Loucy (cell line): ENCODE data around the gene AIFM2.

Experiments
- H2AFZ ChIP-seq: fragments of 200-600 bp; sonication (generic); 2 replicates; pipeline ENCODE4 v1.6.0; 2016; ENCODE audit warnings: antibody characterized with exemption, mild to moderate bottlenecking, low read length, moderate library complexity
- H3F3A ChIP-seq: fragments of 200-600 bp; 2 replicates; pipeline ENCODE4 v1.6.0; 2016; ENCODE audit warnings: antibody characterized with exemption, low read depth, mild to moderate bottlenecking
- H3K27me3 ChIP-seq: fragments of 200-600 bp; sonication (generic); 2 replicates; pipeline ENCODE4 v1.6.1; 2014; ENCODE audit warnings: low read length, mild to moderate bottlenecking; ENCODE audit not compliant: insufficient read depth, poor library complexity, severe bottlenecking
- H3K36me3 ChIP-seq: fragments of 200-600 bp; sonication (generic); 2 replicates; pipeline ENCODE4 v1.6.1; 2016; ENCODE audit warnings: low read length; ENCODE audit not compliant: insufficient read depth
- H3K4me1 ChIP-seq: fragments of 200-600 bp; sonication (generic); 2 replicates; pipeline ENCODE4 v1.5.1; 2014; ENCODE audit warnings: low read length, mild to moderate bottlenecking; ENCODE audit not compliant: insufficient read depth, poor library complexity, severe bottlenecking
- H3K4me2 ChIP-seq: fragments of 200-600 bp; sonication (generic); 2 replicates; pipeline ENCODE4 v1.6.0; 2014; ENCODE audit warnings: antibody characterized with exemption, low read length, low read depth, mild to moderate bottlenecking; ENCODE audit not compliant: poor library complexity, severe bottlenecking
- H3K4me3 ChIP-seq: fragments of 200-600 bp; sonication (generic); 2 replicates; pipeline ENCODE4 v1.5.1; 2014; ENCODE audit warnings: low read length, mild to moderate bottlenecking, mixed read lengths; ENCODE audit not compliant: poor library complexity, severe bottlenecking
- H3K79me2 ChIP-seq: fragments of 200-600 bp; sonication (generic); 2 replicates; pipeline ENCODE4 v1.6.1; 2014; ENCODE audit warnings: low read length; ENCODE audit not compliant: insufficient read depth
- H3K9ac ChIP-seq: fragments of 200-600 bp; sonication (generic); 2 replicates; pipeline ENCODE4 v1.6.0; 2014; ENCODE audit warnings: mild to moderate bottlenecking, low read depth, low read length, moderate library complexity; ENCODE audit not compliant: poor library complexity, severe bottlenecking
- H3K9me2 ChIP-seq: fragments of 200-600 bp; sonication (generic); replicated peaks from 2 replicates; pipeline ENCODE4 v1.6.1; 2016; ENCODE audit warnings: low read depth, low read length, mixed read lengths
- H3K9me3 ChIP-seq: fragments of 200-600 bp; sonication (generic); 2 replicates; pipeline ENCODE4 v1.6.1; 2014; ENCODE audit warnings: mild to moderate bottlenecking, antibody characterized with exemption, low read length, low read depth; ENCODE audit not compliant: insufficient read depth
- H4K20me1 ChIP-seq: fragments of 200-600 bp; sonication (generic); 2 replicates; pipeline ENCODE4 v1.6.0; 2014; ENCODE audit warnings: antibody characterized with exemption, low read length, mild to moderate bottlenecking; ENCODE audit not compliant: insufficient read depth, poor library complexity, severe bottlenecking
- CTCF ChIP-seq: fragments of 200-600 bp; sonication (generic); conservative IDR thresholded peaks from 2 replicates; pipeline ENCODE4 v1.5.1; 2014; ENCODE audit warnings: mild to moderate bottlenecking, antibody characterized with exemption, low read length
- EZH2phosphoT487 ChIP-seq: fragments of 200-600 bp; IDR thresholded peaks from 2 replicates; pipeline ENCODE4 v1.6.1; 2018; ENCODE audit warnings: antibody characterized with exemption, mild to moderate bottlenecking, moderate library complexity, borderline replicate concordance

Gene AIFM2

GRCh38 chr10:70121281-70121949 lies 11.2 kb downstream of the AIFM2 start:
- Histone ChIP-seq H2AFZ (no peak overlapping the region), H4K20me1 (no peaks in the 10 kb centered on the region), H3K27me3 (no peaks in the 10 kb centered on the region), H3K36me3 (no peaks in the 10 kb centered on the region), H3K79me2 (no peaks in the 10 kb centered on the region), H3K4me3 (no peak overlapping the region), H3K4me1 (peaks cover 19% of the 10 kb centered on the region), H3F3A (no peaks in the 10 kb centered on the region), H3K4me2 (no peak overlapping the region), H3K9ac (no peak overlapping the region), H3K9me3 (no peaks in the 10 kb centered on the region), H3K9me2 (no peaks in the 10 kb centered on the region)
- TF ChIP-seq CTCF (no peak), EZH2phosphoT487 (no peak)

- Histone ChIP-seq H4K20me1 (no peaks in the 10 kb centered on the region), H2AFZ (no peak overlapping the region), H3K27me3 (no peaks in the 10 kb centered on the region), H3F3A (no peaks in the 10 kb centered on the region), H3K36me3 (no peaks in the 10 kb centered on the region), H3K4me2 (no peak overlapping the region), H3K9me3 (no peaks in the 10 kb centered on the region), H3K9me2 (no peaks in the 10 kb centered on the region), H3K4me3 (no peak overlapping the region), H3K79me2 (no peaks in the 10 kb centered on the region), H3K9ac (no peak overlapping the region), H3K4me1 (peaks cover 12% of the 10 kb centered on the region)
- TF ChIP-seq EZH2phosphoT487: no peak
- no peak for TF ChIP-seq CTCF
Measured at GRCh38 chr10:70120417-70120816, 12.2 kb downstream of the AIFM2 start.

GRCh38 chr10:70119623-70120022 lies 13.0 kb downstream of the AIFM2 start:
- Histone ChIP-seq H3K79me2 (no peaks in the 10 kb centered on the region), H3K9me3 (no peaks in the 10 kb centered on the region), H3K9me2 (no peaks in the 10 kb centered on the region), H4K20me1 (no peaks in the 10 kb centered on the region), H3K27me3 (no peaks in the 10 kb centered on the region), H3K9ac (no peak overlapping the region), H3K36me3 (no peaks in the 10 kb centered on the region), H3K4me2 (no peak overlapping the region), H3K4me1 (peaks cover 11% of the 10 kb centered on the region), H3F3A (no peaks in the 10 kb centered on the region), H3K4me3 (no peak overlapping the region), H2AFZ (no peak overlapping the region)
- TF ChIP-seq EZH2phosphoT487: no peak
- no peak for TF ChIP-seq CTCF
